Activated naive CD8-positive, alpha-beta T cell (primary cell): ENCODE results near the gene CD300LG.

Experiments
- H3K27ac Mint-ChIP-seq: one replicate; pipeline ENCODE4 v1.8.0; 2021; ENCODE audit warnings: mixed read lengths
- H3K27me3 Mint-ChIP-seq: one replicate; pipeline ENCODE4 v1.8.0; 2021; ENCODE audit warnings: mixed read lengths
- H3K36me3 Mint-ChIP-seq: one replicate; pipeline ENCODE4 v1.8.0; 2021; ENCODE audit warnings: mixed read lengths
- H3K4me1 Mint-ChIP-seq: one replicate; pipeline ENCODE4 v1.8.0; 2021; ENCODE audit warnings: low read depth, mixed read lengths
- H3K4me3 Mint-ChIP-seq: one replicate; pipeline ENCODE4 v1.8.0; 2021; ENCODE audit warnings: mild to moderate bottlenecking, mixed read lengths
- H3K9me3 Mint-ChIP-seq: one replicate; pipeline ENCODE4 v1.8.0; 2021; ENCODE audit warnings: low read depth, mixed read lengths

Gene CD300LG

DNA sequence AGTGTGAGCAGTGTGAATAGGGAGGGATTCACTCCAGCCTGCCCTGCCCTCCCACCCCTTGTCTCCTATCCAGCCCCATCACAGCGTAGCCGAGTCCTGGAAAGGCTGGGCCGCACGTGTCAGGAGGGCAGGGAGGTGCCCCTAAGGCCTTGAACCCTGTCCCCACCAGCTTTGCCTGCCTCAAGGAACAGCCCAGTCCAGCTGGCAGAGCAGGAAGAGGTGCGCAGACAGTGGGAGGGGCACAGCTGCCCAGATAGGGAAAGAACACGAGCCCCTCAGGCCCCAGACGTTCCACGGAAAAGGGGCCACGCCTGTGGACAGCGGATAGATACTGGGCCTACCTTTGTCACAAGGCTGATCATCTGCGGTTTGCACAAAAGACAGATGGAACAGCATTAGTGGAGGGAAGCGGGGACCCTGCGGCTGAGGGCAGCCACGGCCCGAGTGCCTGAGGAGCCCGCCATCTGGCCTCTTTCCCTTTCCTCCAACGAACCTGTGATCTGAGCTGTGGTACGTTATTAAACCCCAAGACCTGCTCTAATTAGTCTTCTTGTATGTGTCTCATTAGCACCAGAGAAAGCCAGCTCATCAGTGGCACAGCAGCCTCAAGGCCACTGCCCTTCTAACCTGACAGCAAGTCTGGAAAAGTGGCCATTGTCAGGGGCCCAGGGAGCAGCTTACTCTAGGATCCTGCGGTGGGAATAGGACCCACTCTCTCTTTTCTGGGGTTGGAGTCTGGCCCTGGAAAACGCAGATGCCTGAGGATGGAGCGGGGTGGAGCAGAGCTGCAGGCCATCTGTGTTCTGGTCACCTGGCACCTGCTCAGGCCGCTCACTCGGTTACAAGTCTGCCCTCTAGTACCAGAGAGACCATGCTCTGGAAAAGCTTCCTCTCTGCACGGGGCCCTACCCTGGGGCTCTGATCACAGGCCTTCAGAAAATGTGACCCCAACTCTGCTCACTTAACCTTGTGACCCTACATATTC lies 30.3 kb upstream of the CD300LG start:
- Mint-ChIP-seq H3K4me1 (no peaks in the 10 kb centered on the region), H3K36me3 (no peaks in the 10 kb centered on the region), H3K27me3 (no peaks in the 10 kb centered on the region)

GRCh38 chr17:43817826-43818225 lies 29.1 kb upstream of the CD300LG start:
- Mint-ChIP-seq H3K4me1 (no peaks in the 10 kb centered on the region), H3K9me3 (no peaks in the 10 kb centered on the region), H3K4me3 (no peak overlapping the region), H3K36me3 (no peaks in the 10 kb centered on the region), H3K27me3 (no peaks in the 10 kb centered on the region), H3K27ac (no peak overlapping the region)

More for the DNA sequence above, 30.3 kb upstream of the CD300LG start:
- H3K9me3 Mint-ChIP-seq: no peaks in the 10 kb centered on the region
- H3K27ac Mint-ChIP-seq: no peak overlapping the region
- H3K4me3 Mint-ChIP-seq: no peak overlapping the region

DNA sequence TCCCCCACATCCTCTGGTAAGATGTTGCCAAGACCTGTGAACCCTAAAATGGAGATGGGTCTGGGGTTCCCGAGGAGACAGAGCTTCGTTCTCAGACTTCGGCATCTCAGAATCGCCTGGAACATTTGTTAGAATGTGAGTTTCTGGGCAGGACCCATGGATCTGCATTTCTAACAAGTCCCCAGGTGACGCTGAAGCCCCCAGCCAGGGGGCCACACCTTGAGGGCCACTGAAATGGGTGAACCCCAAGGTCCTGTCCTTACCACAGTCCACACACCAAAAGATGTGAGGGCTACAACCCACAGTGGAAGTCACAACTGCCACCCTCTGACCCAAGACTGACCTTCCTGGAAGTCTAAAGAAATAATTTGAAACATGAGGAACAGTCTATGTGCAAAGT lies 28.0 kb upstream of the CD300LG start:
- Mint-ChIP-seq H3K4me3 (no peak overlapping the region), H3K36me3 (no peaks in the 10 kb centered on the region), H3K27ac (no peak overlapping the region), H3K9me3 (no peaks in the 10 kb centered on the region), H3K27me3 (no peaks in the 10 kb centered on the region), H3K4me1 (no peaks in the 10 kb centered on the region)

- no peaks in the 10 kb centered on the region for H3K27me3 Mint-ChIP-seq
- H3K36me3 Mint-ChIP-seq: no peaks in the 10 kb centered on the region
- H3K4me3 Mint-ChIP-seq: no peak overlapping the region
- H3K4me1 Mint-ChIP-seq: no peaks in the 10 kb centered on the region
- H3K27ac Mint-ChIP-seq: no peak overlapping the region
- H3K9me3 Mint-ChIP-seq: no peaks in the 10 kb centered on the region
Observed at GRCh38 chr17:43820759-43821158, 26.2 kb upstream of the CD300LG start.

- no peaks in the 10 kb centered on the region for H3K27me3 Mint-ChIP-seq
- H3K9me3 Mint-ChIP-seq: no peaks in the 10 kb centered on the region
- H3K4me1 Mint-ChIP-seq: no peaks in the 10 kb centered on the region
- no peak overlapping the region for H3K4me3 Mint-ChIP-seq
- no peak overlapping the region for H3K27ac Mint-ChIP-seq
- no peaks in the 10 kb centered on the region for H3K36me3 Mint-ChIP-seq
Observed at GRCh38 chr17:43822570-43823190, 24.3 kb upstream of the CD300LG start.

GRCh38 chr17:43823350-43824084 lies 23.5 kb upstream of the CD300LG start:
- no peaks in the 10 kb centered on the region for H3K27me3 Mint-ChIP-seq
- no peak overlapping the region for H3K27ac Mint-ChIP-seq
- no peak overlapping the region for H3K4me3 Mint-ChIP-seq
- H3K36me3 Mint-ChIP-seq: no peaks in the 10 kb centered on the region
- H3K4me1 Mint-ChIP-seq: no peaks in the 10 kb centered on the region
- no peaks in the 10 kb centered on the region for H3K9me3 Mint-ChIP-seq

- no peaks in the 10 kb centered on the region for H3K4me1 Mint-ChIP-seq
- no peak overlapping the region for H3K27ac Mint-ChIP-seq
- no peak overlapping the region for H3K4me3 Mint-ChIP-seq
- H3K36me3 Mint-ChIP-seq: no peaks in the 10 kb centered on the region
- no peaks in the 10 kb centered on the region for H3K27me3 Mint-ChIP-seq
- no peaks in the 10 kb centered on the region for H3K9me3 Mint-ChIP-seq
Observed at GRCh38 chr17:43825567-43825966, 21.4 kb upstream of the CD300LG start.

DNA sequence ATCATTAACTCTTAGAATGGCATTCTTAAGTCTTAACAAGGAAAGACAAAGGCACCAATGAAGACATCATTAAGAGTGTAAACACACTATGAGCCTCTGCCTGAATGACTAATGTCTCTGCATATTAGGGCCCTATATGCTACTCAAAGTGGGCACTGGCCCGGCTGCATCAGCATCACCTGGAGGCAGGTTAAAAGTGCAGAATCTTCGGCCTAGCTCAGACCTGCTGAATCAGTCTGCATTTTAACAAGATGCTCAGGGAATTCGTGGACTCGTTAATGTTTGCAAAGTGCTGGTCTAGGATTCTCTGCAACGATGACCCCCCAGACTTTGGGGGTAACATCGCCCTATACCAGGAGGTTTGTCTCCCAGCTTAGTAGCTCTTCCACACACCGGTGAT lies 20.8 kb upstream of the CD300LG start:
- Mint-ChIP-seq H3K27me3 (no peaks in the 10 kb centered on the region), H3K36me3 (no peaks in the 10 kb centered on the region), H3K4me1 (peaks cover 2% of the 10 kb centered on the region), H3K4me3 (no peak overlapping the region), H3K27ac (no peak overlapping the region), H3K9me3 (no peaks in the 10 kb centered on the region)

DNA sequence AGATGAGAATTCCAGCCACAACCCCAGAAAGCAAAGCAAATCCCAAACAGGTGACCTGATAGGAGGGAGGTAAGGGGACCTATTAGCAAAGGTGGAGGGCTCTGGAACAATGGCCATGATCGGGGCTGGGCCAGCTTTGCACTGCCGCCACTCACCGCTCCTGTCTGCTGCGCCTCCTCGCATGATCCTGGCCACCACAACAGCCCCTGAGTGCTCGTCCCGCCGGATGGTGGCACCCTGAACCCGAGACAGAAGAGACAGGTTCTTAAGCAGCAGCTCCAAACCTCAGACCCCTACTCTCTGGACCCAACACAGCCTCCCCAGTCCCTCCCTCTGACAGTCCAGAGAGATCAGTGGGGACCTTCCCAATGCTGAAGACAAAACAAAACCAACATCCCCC lies 19.4 kb upstream of the CD300LG start:
- Mint-ChIP-seq H3K4me1 (peaks cover 8% of the 10 kb centered on the region), H3K36me3 (no peaks in the 10 kb centered on the region), H3K9me3 (no peaks in the 10 kb centered on the region), H3K27me3 (no peaks in the 10 kb centered on the region), H3K27ac (no peak overlapping the region), H3K4me3 (no peak overlapping the region)

- H3K9me3 Mint-ChIP-seq: no peaks in the 10 kb centered on the region
- H3K4me1 Mint-ChIP-seq: peaks cover 17% of the 10 kb centered on the region
- H3K27me3 Mint-ChIP-seq: peaks cover 8% of the 10 kb centered on the region
- no peak overlapping the region for H3K4me3 Mint-ChIP-seq
- H3K36me3 Mint-ChIP-seq: no peaks in the 10 kb centered on the region
- H3K27ac Mint-ChIP-seq: no peak overlapping the region
Observed at GRCh38 chr17:43829738-43830137, 17.2 kb upstream of the CD300LG start.

DNA sequence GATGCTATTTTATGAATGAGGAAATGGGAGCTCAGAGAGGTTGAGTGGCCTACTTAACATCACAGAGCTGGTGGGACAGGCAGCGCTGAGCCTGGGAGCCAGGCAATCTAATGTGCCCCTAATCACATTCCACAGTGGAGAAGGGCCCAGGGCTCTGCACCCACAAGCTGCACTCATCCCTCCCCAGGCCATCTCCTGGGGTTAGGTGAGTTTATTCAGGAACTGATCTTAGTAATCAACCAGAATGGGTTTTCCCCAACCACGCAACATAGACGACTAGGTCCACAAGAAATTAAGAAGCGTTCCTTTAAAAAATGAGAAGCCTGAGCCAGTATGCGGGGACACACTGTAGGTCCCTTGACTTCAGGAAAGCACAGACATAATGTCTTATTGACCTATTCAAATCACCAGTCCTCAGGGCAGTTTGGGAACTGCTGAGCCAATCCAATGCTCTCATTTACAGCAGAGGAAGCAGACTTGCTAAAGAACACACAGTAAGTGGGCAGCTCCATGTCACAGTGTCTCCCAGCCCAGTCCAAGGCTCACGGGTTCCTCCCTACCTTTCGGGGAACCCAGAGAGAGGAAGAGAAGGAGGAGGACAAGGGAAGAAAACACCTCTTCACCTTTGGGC lies 16.4 kb upstream of the CD300LG start:
- H3K27ac Mint-ChIP-seq: no peak overlapping the region
- no peaks in the 10 kb centered on the region for H3K9me3 Mint-ChIP-seq
- peaks cover 8% of the 10 kb centered on the region for H3K27me3 Mint-ChIP-seq

DNA sequence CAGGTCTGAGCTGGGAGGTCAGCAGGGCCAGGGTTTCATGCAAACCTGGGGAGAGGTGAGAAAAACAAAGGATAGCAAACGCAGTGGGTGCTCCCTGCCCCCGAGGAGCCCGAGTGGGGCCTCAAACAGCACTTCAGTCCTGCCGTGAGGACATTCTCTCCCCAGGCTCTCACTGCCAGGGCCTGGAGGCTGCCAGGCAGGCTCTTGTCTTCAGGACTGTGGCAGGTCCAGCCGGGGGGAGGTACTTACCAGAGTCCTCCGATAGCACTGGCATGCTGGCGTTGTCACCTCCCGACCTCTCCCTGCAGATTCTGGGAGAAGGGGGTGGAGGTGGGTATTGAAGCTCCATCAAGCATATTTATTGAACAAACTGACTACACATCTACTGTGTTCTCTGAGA lies 15.3 kb upstream of the CD300LG start:
- Mint-ChIP-seq H3K27ac (no peak overlapping the region), H3K4me1 (peaks cover 17% of the 10 kb centered on the region), H3K9me3 (no peaks in the 10 kb centered on the region), H3K36me3 (no peaks in the 10 kb centered on the region), H3K27me3 (peaks cover 12% of the 10 kb centered on the region), H3K4me3 (peak overlapping the region; percentile 78)

More for the DNA sequence above, 16.4 kb upstream of the CD300LG start:
- Mint-ChIP-seq H3K4me3 (peak overlapping the region; percentile 47), H3K36me3 (no peaks in the 10 kb centered on the region), H3K4me1 (peaks cover 17% of the 10 kb centered on the region)

DNA sequence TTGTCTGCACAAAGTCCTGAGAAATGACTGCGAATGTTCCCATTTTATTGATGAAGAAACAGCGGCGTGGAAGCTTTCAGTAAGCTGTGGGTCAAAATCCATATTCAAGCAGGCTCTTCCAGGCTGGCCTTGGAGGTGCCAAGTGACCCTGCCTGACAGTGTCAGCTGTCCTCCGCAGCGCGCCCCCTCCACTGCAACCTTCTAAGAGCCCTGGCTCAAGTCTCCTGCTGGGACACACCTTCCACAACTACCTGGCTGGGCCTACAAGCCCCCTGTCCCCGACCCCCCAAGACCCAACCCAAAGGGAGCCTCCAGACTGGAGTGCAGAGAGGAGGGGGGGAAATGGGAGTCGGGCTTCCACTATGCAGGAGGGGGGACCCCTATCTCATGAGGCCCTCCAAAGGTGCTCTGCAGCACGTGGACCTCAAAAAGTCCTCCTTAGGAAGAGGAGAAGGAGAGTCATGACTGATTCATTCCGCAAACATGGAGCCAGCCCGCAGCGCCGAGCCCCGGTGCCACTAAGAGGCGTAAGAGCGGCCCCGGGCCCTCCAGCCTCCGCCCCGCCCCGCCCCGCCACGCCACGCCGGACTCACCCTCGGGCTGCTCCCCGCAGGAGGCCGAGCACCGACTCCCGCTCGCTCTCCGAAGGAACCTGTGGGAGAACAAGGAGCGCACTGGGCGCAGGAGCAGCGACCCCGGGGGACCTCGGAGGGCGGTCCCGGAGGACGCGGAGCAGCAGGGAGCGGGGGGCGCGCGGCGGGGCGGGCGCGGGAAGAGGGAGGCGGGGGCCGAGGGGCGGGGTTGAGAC lies 14.6 kb upstream of the CD300LG start:
- peaks cover 12% of the 10 kb centered on the region for H3K27me3 Mint-ChIP-seq

More for the DNA sequence above, 14.6 kb upstream of the CD300LG start:
- Mint-ChIP-seq H3K36me3 (no peaks in the 10 kb centered on the region), H3K4me1 (peaks cover 17% of the 10 kb centered on the region), H3K27ac (no peak overlapping the region), H3K9me3 (no peaks in the 10 kb centered on the region), H3K4me3 (peak overlapping the region; percentile 78)
